Gastrocnemius medialis (tissue), 4 donors: Measurements from ENCODE around the gene SOX30. TPM values are rescaled to one million over a fixed set of nuclear protein-coding genes. Genes with fewer than 3 reads are reported as not detected.

ENCODE experiments used
- ATAC-seq, 2 donors: fragments of 150-250 bp; one replicate each; pipeline ENCODE4 v1.9.1; 2016
- DNase-seq, 2 donors: peaks; one replicate each; pipeline ENCODE4 v3.0.0-alpha.2; 2019
- H3K27ac ChIP-seq, 4 donors: fragments of 200-600 bp; sonication (generic); 1 replicate in 1 of 4; 2 replicates in 3 of 4; pipeline ENCODE4 v1.5.1; 2016 to 2018; ENCODE audit warnings: mild to moderate bottlenecking in 2 of 4, moderate library complexity in 1 of 4
- H3K27me3 ChIP-seq, 3 donors: fragments of 200-600 bp; sonication (generic) in 2 of 3; 1 replicate in 1 of 3; 2 replicates in 2 of 3; pipeline versions ENCODE4 v1.5.1 to v1.6.0; 2016 to 2019; ENCODE audit warnings: mild to moderate bottlenecking in 1 of 3, moderate library complexity in 1 of 3
- H3K36me3 ChIP-seq, 2 donors: fragments of 200-600 bp; sonication (generic) in 1 of 2; one replicate each; pipeline ENCODE4 v1.5.1; 2017 to 2018
- H3K4me1 ChIP-seq, 2 donors: fragments of 200-600 bp; sonication (generic) in 1 of 2; one replicate each; pipeline ENCODE4 v1.5.1; 2016 to 2017; ENCODE audit warnings: mild to moderate bottlenecking in 2 of 2
- H3K4me3 ChIP-seq, 4 donors: fragments of 200-600 bp; sonication (generic) in 3 of 4; 1 replicate in 1 of 4; 2 replicates in 3 of 4; pipeline ENCODE4 v1.5.1; 2016 to 2019; ENCODE audit warnings: mild to moderate bottlenecking in 2 of 4
- H3K9me3 ChIP-seq, 3 donors: fragments of 200-600 bp; sonication (generic) in 2 of 3; 1 replicate in 1 of 3; 2 replicates in 2 of 3; pipeline ENCODE4 v1.5.1; 2016 to 2019
- POLR2A ChIP-seq, 2 donors: fragments of 450-650 bp; IDR thresholded peaks; one replicate each; pipeline ENCODE4 v1.6.1; 2017; ENCODE audit warnings: antibody characterized with exemption in 2 of 2, mild to moderate bottlenecking in 2 of 2, moderate library complexity in 2 of 2
- in situ Hi-C, 4 donors: fragments of 200-750 bp; cut with MboI; loops; one replicate each; pipeline versions ENCODE4 v1.15.0 to v1.8.0; 2017; ENCODE audit warnings: low sequenced_read_pairs in 4 of 4
- intact Hi-C: fragments of 100-400 bp; cut with DNase I; formaldehyde crosslinking; loops from one replicate; pipeline ENCODE4 v1.15.1; 2023; ENCODE audit warnings: low total_unique reads
- total RNA-seq, 4 donors: library from RNA; depleted of rRNA; stranded (reverse); fragments of >200 nt; gene quantifications; one replicate each; pipeline versions ENCODE4 v1.1.0 to v1.2.3, GENCODE V29; 2016
- TF ChIP-seq, protein P1 (sequence below), 5 experiments: fragments of 450-650 bp in 3 of 5; fragments of 200-600 bp in 2 of 5; sonication (generic) in 2 of 5; IDR thresholded peaks in 4 of 5; conservative IDR thresholded peaks in 1 of 5; 1 replicate in 4 of 5; 2 replicates in 1 of 5; pipeline ENCODE4 v1.5.1; 2016 to 2019; ENCODE audit warnings: antibody characterized with exemption in 5 of 5, mild to moderate bottlenecking in 3 of 5, moderate library complexity in 3 of 5

SOX30 gene
- total RNA-seq, 4 donors from 2014 or later: not detected

DNA sequence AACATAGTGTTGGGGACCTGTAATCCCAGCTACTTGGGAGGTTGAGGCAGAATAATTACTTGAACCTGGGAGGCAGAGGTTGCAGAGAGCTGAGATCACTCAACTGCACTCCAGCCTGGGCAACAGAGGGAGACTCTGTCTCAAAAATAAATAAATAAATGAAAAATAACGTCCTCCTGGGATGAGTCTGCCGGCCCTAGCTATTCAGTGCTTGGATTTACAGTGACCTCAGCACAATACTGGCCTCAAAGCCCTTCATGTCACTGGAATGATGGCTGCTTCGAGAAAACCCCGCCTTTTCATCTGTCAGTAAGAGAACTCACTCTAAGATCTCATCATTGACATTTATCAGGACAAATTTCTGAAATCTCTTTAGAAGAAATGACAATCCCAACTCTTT is 35.5 kb downstream of the SOX30 start:
- Histone ChIP-seq H3K27ac (no peak overlapping the region), H3K36me3 (no peaks in the 10 kb centered on the region), H3K9me3 (no peaks in the 10 kb centered on the region), H3K27me3 (no peaks in the 10 kb centered on the region), H3K4me3 (no peak overlapping the region), H3K4me1 (peaks cover 2 to 11% of the 10 kb centered on the region in 2 donors)
- intact Hi-C loops: no loop called here
- no peak for DNase-seq
- in situ Hi-C loops: no loop called here
- TF ChIP-seq POLR2A (IDR thresholded peaks at IDR 0.05): no peak
- TF ChIP-seq, protein P1, sequence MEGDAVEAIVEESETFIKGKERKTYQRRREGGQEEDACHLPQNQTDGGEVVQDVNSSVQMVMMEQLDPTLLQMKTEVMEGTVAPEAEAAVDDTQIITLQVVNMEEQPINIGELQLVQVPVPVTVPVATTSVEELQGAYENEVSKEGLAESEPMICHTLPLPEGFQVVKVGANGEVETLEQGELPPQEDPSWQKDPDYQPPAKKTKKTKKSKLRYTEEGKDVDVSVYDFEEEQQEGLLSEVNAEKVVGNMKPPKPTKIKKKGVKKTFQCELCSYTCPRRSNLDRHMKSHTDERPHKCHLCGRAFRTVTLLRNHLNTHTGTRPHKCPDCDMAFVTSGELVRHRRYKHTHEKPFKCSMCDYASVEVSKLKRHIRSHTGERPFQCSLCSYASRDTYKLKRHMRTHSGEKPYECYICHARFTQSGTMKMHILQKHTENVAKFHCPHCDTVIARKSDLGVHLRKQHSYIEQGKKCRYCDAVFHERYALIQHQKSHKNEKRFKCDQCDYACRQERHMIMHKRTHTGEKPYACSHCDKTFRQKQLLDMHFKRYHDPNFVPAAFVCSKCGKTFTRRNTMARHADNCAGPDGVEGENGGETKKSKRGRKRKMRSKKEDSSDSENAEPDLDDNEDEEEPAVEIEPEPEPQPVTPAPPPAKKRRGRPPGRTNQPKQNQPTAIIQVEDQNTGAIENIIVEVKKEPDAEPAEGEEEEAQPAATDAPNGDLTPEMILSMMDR (IDR thresholded peaks at IDR 0.05 in 4 of 5, conservative IDR thresholded peaks at IDR 0.05 in 1 of 5): no peak
- ATAC-seq: no peak

DNA sequence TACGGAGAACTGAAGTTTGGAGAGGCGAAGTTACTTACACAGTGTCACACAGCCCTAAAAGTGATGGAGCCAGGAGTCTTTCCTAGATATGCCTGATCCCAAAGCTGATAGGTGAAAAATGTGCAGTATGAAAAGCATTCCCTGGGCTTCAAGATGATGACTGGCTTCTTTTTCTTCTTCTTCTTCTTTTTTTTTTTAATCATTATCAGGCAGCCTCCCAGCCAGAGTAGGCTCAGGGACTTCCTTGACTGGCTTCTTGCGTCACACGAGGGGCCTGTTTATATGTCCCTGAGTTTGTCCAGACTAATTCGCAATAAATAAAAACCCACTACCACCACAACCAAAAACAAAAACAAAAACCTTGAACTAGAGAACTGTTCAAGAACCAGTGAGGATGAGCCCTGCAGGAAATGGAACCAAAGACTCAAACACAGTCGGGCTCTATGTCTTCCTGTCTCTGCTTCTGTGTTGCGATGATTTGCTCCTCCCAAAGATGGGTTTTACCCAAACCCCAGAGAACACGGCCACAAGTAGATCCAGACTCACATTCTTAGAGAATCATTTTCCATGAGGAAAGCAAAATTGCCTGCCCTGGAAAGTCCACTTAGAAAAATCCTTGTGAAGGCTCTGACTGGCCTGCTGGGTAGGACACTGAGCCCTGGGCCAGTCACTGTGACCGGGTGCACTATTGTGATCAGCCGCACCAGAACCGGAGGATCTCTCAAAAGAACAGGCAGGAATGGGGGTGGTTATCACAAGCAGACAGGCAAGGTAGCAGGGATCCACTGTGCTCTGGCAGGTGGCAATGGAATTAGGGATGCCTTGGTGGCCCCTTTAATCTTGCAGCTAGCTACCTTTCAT is 38.6 kb downstream of the SOX30 start:
- Histone ChIP-seq H3K27me3 (no peaks in the 10 kb centered on the region), H3K27ac (no peak overlapping the region), H3K4me1 (peaks cover 7 to 13% of the 10 kb centered on the region in 2 donors), H3K36me3 (no peaks in the 10 kb centered on the region), H3K4me3 (no peak overlapping the region), H3K9me3 (no peaks in the 10 kb centered on the region)
- no peak for ATAC-seq
- intact Hi-C loops (no loop called here), in situ Hi-C loops (no loop called here)
- TF ChIP-seq, protein P1 (IDR thresholded peaks at IDR 0.05 in 4 of 5, conservative IDR thresholded peaks at IDR 0.05 in 1 of 5): no peak
- TF ChIP-seq POLR2A (IDR thresholded peaks at IDR 0.05): no peak
- DNase-seq: no peak

DNA sequence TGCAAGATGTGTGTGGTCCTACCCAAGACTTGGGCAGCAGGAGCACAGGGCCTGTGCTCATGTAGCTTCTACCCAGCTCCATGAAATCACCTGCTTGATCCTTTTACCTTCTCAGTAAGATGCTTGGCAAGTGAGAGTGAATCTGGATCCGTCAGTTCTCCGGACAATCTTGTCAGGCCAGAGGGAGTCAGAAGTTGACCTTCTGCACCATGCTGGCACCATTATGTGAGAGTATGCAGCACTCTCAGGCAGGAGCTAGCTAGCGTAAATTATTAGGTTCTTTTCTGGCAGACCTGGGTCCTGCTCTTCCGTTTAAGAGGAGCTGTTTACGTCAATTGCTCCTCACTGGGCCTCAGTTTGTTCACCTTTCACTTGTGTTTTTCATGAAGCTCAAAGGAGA is 39.7 kb downstream of the SOX30 start:
- ATAC-seq (no peak), DNase-seq (no peak)
- in situ Hi-C loops (no loop called here), intact Hi-C loops (no loop called here)
- no peak overlapping the region for H3K27ac ChIP-seq
- no peaks in the 10 kb centered on the region for H3K9me3 ChIP-seq
- TF ChIP-seq, protein P1 (IDR thresholded peaks at IDR 0.05 in 4 of 5, conservative IDR thresholded peaks at IDR 0.05 in 1 of 5): no peak
- no peak for TF ChIP-seq POLR2A (IDR thresholded peaks at IDR 0.05)
- H3K4me3 ChIP-seq: no peak overlapping the region
- H3K4me1 ChIP-seq: peaks cover 7 to 13% of the 10 kb centered on the region in 2 donors
- no peaks in the 10 kb centered on the region for H3K27me3 ChIP-seq
- no peaks in the 10 kb centered on the region for H3K36me3 ChIP-seq

DNA sequence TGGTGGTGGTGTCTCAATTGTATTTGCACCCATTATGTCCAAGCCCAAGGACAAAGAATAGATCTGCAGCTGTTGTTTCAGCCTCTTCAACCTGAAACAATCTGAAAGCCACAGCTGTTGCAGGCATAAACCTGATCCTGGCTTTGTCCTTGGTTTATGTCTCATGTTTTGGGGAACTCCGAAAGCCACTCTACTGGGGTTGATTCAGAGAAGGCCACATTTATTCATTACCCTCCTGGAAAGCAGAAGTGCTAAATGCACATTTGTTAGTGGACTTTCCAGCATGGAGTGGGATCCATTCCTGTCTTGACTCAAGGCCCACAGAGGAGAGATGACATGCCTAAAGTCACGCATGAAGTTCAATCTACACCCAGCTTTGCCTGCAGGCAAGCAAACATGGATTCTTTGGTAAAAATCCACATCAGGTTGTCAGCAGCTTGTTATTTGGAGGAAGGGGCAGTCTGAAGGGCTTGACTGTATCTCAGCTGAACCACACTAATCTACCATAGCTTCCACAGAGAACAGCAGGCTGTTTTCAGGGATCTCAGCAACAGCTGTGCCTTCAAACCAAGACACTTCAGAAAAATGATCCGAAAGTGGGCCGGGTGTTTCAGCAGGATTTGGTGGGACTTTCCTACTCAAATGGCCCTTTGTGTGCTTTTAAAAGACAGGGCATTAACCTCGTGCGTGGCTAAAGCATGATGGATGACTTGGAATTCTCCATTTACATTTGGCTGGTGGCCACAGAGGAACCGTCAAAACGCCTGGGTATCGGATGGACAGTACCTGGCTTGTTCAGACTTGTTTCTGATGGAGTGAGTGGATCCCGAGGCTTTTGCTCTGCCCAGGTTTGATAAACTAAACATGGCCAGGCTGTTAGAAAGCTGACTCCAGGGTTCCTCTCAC is 40.4 kb downstream of the SOX30 start:
- H3K9me3 ChIP-seq: no peaks in the 10 kb centered on the region
- intact Hi-C loops: no loop called here
- H3K36me3 ChIP-seq: no peaks in the 10 kb centered on the region
- no peak for TF ChIP-seq POLR2A (IDR thresholded peaks at IDR 0.05)
- TF ChIP-seq, protein P1 (IDR thresholded peaks at IDR 0.05 in 4 of 5, conservative IDR thresholded peaks at IDR 0.05 in 1 of 5): no peak
- in situ Hi-C loops: no loop called here
- no peak overlapping the region for H3K4me3 ChIP-seq
- H3K27me3 ChIP-seq: no peaks in the 10 kb centered on the region
- no peak overlapping the region for H3K27ac ChIP-seq
- peaks cover 7 to 13% of the 10 kb centered on the region in 2 donors for H3K4me1 ChIP-seq
- peak; percentile 39 to 60 for ATAC-seq
- no peak for DNase-seq
